Measurements from ENCODE around the gene PIAS1.

DNA sequence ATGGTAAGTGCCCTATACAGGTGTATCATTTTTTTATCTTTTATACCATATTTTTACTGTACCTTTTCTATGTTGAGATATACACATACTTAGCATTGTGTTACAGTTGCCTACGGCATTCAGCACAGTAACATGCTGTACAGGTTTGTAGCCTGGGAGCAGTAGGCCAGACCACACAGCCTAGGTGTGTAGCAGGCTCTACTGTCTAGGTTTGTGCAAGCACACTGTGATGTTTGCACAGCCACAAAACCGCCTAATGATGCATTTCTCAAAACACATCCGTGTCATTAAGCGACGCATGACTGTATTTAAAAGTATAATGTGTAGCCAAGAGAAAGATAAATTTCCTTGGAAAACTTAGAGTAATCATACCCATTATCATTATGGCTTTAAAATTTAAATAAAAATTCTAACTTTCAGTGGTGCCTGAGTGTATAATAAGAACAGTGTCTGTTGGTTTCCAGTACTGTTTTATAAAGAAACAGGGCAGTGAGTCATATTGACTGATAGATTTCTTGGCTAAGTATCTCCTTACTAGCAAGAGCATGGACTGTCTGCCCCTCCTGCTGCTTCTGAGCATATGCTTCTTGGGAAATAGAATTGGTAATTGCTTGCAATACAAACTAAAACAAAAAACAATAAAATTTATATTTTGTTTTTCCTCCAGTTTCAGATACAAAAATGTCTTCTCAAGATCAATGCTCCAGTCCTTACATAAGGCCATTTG is 132.7 kb downstream of the PIAS1 start:
- TF ChIP-seq CTCF (IDR thresholded peaks at IDR 0.05; ENCODE audit: insufficient read depth, low read length, poor library complexity, severe bottlenecking) (no peak), EZH2phosphoT487 (conservative IDR thresholded peaks at IDR 0.05; ENCODE audit: low read length) (no peak)

Data from SU-DHL-6 (cell line).